HG03354 (cell line): ENCODE data around the gene DNAH7.

ENCODE experiments used
- ATAC-seq: cut with Tn5 transposase; IDR thresholded peaks from one replicate; pipeline ENCODE4 v1.9.1; 2021; ENCODE audit warnings: mild to moderate bottlenecking; ENCODE audit not compliant: unreplicated experiment, poor library complexity, severe bottlenecking

DNAH7 gene

DNA sequence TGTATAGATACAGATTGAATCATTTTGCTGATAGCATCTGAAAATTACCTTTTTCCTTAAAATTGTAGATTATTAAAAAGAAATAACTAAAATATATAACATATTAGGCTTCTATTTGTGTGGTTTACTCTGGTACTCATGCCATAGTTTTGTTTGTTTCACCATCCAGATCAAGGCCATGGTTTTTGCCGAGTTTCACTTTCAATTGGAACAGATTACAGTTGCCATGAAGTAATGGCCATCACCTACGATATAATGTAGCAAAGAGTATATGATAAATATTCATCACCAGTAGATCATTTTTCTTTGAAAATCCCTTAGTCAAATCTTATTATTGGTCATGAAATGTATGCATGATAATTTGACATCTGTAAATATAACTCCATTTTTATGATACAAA is 11.9 kb upstream of the DNAH7 start:
- peak; percentile 46 for ATAC-seq

DNA sequence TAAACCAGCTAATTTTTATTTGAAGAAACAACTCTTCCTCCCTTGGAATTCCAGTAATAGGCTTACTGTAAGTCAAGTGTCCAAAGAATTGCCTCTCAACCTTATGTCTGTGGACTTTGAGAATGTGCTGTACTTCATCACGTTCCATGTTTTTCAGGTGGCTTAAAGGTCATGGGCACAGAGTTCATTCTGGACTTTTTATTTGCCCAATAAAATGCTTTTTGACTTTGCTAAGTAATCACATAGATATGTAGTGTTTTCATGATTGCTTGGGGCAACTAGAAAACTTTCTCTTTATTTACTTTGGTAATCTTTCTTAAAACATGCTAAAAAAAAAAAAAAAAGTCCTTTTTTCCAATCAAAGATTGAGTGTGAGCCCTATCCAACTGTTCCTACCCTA is 10.4 kb upstream of the DNAH7 start:
- ATAC-seq = no peak

- ATAC-seq = no peak
Observed at GRCh38 chr2:196077821-196078220, 9.2 kb upstream of the DNAH7 start.

GRCh38 chr2:196076778-196077568 is 8.3 kb upstream of the DNAH7 start:
- ATAC-seq = no peak

- no peak for ATAC-seq
Observed at GRCh38 chr2:196075196-196075595, 6.6 kb upstream of the DNAH7 start.

DNA sequence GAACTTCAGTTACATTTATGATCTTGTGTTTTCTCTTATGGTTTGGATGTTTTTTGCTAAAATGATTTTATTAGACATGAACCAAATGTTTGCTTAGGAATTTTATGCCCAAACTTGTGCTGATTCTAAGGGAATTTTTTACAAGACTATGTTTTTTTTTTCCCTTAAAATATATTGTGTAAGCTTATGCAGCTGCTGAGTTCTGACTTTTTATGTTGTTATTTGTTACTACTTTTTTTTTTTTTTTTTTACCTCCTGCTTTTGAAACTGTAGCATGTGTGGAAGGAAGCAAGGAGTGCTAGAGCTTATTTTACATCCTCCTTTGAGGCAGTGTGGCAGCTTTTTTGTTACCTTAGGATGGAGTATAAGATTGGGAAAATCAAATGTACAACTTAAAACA is 6.0 kb upstream of the DNAH7 start:
- no peak for ATAC-seq

- ATAC-seq = no peak
Observed at GRCh38 chr2:196073521-196073920, 4.9 kb upstream of the DNAH7 start.

DNA sequence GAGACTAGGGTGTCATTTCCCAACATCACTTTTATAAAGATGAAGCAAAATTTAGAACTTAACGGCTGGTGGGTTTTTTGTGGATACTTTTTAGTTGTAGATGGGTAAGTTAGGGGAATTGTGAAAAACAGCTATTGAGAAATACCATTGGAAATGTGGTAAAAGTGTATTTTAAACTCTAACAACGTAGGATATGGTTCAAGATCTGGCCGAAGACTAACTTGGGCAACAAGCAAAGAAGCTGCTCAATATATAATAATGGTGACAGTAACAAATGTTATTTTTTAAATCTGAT is 1.6 kb downstream of the DNAH7 start:
- no peak for ATAC-seq

DNA sequence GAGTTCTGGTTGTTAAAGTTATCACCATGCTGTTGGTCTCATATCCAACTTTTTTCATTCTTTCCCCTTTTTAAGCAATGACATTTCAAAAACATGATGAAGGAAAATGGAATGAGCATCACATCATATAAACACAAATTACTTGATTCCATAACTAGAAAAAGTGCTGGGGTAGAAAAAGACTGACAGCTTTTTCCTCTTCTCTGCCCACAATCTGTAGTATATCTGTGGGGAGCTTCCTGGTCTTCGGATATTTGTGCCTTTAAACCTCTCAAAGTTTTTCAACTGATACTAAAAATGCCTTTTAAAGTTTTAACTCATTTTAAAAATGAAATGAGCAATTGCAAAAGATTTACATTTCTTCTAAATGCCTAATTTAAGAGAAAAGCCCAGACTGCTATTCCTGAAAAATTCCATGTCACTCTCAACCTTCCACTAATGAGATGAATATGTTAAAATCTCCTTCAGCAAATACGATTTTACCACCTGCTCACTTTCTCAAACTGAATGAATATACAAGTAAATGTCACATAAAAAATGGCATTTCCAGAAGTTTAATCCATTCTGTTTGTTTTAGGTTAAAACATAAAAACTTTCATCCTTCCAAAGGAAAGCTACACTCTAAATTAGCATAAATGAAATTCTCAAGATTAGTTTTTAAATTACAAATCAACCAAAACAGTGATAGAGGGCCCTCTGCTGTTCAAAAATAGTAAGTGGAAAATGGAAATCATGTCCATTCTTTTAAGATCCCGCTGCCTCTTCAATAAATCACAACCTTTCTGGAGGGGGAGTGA is 2.1 kb downstream of the DNAH7 start:
- ATAC-seq = no peak

DNA sequence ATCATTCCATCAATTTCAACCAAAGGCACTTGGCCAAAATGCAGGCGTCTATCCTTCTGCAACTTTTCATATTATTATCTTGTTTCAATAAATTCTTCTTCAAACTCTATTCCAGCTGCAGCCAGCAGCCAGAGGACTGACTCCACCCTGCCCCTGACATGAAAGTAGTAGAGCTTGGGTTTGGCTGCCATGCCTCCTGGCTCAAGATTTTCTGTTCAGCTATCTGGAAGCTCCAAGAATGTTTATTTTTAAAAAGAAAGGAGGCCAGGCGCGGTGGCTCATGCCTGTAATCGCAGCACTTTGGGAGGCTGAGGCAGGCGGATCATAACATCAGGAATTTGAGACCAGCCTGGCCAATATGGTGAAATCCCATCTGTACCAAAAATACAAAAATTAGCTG is 4.9 kb downstream of the DNAH7 start:
- ATAC-seq = no peak

DNA sequence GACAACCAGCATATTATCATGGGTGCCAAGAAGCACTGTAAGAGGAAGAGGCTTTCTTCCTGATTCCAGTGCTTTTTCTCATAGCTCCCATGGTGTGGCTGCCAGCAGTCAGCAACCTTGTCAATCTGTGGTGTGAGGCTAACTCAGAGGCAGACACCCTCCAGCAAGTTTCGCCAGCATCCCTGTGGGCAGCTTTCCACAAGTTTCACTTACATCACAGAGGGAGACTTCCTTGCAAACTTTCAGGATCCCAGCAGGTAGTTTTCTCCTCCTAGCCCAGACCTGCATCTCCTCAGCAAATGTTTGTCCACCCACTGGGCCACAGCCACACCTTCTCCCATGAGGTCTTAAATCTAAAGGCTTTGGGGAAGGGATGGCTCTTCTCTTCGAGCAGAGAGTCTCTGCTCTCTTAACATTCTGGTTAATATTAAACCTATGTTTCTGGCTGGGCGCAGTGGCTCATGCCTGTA is 9.1 kb downstream of the DNAH7 start:
- no peak for ATAC-seq

DNA sequence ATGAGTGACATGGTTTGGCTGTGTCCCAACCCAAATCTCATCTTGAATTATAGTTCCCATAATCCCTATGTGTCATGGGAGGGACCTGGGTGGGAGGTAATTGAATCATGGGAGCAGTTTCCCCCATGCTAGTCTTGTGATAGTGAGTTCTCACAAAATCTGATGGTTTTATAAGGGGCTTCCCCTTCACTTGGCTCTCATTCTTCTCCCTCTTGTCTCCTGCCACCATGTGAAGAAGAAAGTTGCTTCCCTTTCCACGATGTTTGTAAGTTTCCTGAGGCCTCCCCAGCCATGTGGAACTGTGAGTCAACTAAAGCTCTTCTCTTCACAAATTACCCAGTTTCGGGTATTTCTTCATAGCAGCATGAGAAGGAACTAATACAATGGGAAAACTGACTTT is 14.0 kb downstream of the DNAH7 start:
- no peak for ATAC-seq

GRCh38 chr2:196046123-196046917 is 22.3 kb downstream of the DNAH7 start:
- no peak for ATAC-seq

GRCh38 chr2:196041786-196042185 is 26.9 kb downstream of the DNAH7 start:
- ATAC-seq = no peak

DNA sequence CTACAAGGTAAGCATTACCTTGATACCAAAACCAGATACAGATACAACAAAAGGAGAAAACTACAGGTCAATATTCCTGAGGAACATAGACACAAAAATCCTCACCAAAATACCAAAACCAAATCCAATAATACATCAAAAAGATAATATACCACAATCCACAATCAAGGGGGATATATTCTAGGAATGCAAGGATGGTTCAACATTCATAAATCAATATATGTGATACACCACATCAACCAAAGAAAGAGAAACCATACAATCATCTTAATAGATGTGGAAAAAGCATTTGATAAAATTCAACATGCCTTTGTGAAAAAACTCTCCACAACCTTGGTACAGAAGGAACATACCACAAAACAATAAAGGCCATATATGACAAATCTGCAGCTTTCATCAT is 28.4 kb downstream of the DNAH7 start:
- no peak for ATAC-seq

DNA sequence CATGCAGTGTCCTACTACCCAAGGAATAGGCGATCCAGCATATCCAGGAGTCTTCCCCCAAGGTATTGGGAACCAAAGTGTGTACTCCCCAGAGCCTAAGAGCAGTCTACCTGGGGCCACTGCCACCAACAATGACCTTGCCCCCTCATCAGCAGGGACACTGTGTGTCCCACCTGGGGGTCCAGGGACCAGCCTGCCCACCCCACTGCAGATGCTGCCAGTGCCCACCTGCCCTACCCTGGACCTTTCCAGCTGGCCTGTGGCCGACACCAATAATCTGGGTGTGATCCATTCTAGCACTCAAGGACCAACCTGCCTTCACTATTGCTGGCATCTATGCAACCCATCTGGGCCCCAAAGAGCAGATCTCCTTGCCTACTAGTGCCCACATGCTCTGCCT is 32.2 kb downstream of the DNAH7 start:
- ATAC-seq = no peak

DNA sequence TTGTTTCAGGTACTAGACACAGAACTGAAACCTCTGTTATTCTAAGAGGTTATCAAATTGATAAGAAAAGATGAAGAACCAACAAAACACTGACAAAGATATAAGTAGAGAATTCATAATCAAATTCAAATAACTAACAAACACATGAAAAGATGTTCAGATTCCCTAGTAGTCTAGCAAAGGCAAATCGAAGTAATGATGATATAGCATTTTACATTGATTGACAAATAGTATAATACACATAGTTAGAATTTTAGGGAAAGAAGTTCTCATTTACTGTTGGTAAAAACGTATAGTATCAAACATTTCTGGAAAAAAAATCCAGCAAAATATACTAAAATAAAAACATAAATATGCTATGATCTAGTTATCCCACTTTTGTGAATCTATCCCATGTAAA is 50.6 kb downstream of the DNAH7 start:
- no peak for ATAC-seq

- ATAC-seq = no peak
Observed at GRCh38 chr2:196012314-196012713, 56.3 kb downstream of the DNAH7 start.

DNA sequence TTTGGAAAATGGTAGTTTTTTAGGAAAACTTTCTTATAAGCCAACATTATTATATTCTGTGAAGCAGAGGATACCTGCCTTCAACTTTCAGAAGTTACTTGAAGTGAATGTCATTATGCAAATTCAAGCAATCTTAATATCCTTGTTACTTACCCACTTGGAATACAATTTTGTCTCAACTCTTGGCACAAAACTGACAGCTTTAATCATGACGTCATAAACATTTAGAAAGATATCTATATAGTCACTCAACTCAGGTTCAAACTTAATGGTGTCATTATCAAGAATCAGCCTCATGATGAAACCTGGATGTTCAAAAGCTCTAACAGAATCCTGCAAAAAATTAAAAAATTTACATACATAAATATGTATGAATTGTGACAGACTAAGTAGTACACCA is 68.1 kb downstream of the DNAH7 start:
- ATAC-seq = no peak

- no peak for ATAC-seq
Observed at GRCh38 chr2:195998070-195998469, 70.6 kb downstream of the DNAH7 start.

DNA sequence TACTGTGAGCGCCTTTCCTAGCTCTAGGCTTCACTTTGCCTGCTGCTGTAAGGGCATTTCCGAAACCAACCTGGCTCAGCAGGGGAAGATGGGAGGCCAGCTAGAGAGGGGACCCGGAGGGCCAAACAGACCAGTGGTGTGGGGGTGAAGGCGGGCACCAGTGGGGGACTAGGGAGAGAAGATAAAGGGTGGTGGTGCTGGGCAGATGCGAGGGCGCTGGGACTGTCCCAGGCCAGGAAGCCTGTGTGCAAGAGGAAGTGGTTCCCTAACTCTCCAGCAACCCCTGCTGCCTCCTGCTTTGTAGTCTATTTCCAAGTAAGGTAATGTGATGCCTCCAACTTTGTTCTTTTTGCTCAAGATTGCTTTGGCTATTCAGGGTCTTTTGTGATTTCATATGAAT is 73.1 kb downstream of the DNAH7 start:
- ATAC-seq = no peak
